GM21529 (cell line): Measurements from ENCODE around the gene ACOX3.
"Not testable (repeated sequence)": the region's sequence is repeated elsewhere in the genome, so short reads cannot be mapped to it uniquely, and the experiment has no call there.

Source experiments
- ATAC-seq: cut with Tn5 transposase; IDR thresholded peaks from one replicate; pipeline ENCODE4 v1.9.1; 2021; ENCODE audit not compliant: unreplicated experiment

ACOX3 gene

GRCh38 chr4:8440492-8441311 lies at the start of gene ACOX3, which contains the start of gene TRMT44:
Gene ACOX3 (minus strand): TSS chr4:8440723. CDS start chr4:8416521, 24,202 bp downstream.
Gene TRMT44 (plus strand): TSS chr4:8440777. CDS start chr4:8440823, 46 bp downstream.
- peak; percentile 83 for ATAC-seq

GRCh38 chr4:8488791-8489369 lies 48.4 kb upstream of the ACOX3 start:
- ATAC-seq, result no peak

- not testable (repeated sequence) for ATAC-seq
Observed at GRCh38 chr4:8486643-8487042, 46.1 kb upstream of the ACOX3 start.

GRCh38 chr4:8480221-8480620 lies 39.7 kb upstream of the ACOX3 start:
- no peak for ATAC-seq

GRCh38 chr4:8478801-8479744 lies 38.5 kb upstream of the ACOX3 start:
- no peak for ATAC-seq

- ATAC-seq, result no peak
Observed at GRCh38 chr4:8478371-8478770, 37.8 kb upstream of the ACOX3 start.

GRCh38 chr4:8477676-8478075 lies 37.2 kb upstream of the ACOX3 start:
- no peak for ATAC-seq

- no peak for ATAC-seq
Observed at GRCh38 chr4:8477095-8477635, 36.6 kb upstream of the ACOX3 start.

GRCh38 chr4:8475751-8476575 lies 35.4 kb upstream of the ACOX3 start:
- ATAC-seq, result no peak

GRCh38 chr4:8474856-8475255 lies 34.3 kb upstream of the ACOX3 start:
- no peak for ATAC-seq

- ATAC-seq, result no peak
Observed at GRCh38 chr4:8473920-8474590, 33.5 kb upstream of the ACOX3 start.

GRCh38 chr4:8473198-8473919 lies 32.8 kb upstream of the ACOX3 start:
- no peak for ATAC-seq

- ATAC-seq, result no peak
Observed at GRCh38 chr4:8472689-8473197, 32.2 kb upstream of the ACOX3 start.

GRCh38 chr4:8472158-8472688 lies 31.7 kb upstream of the ACOX3 start:
- no peak for ATAC-seq

- no peak for ATAC-seq
Observed at GRCh38 chr4:8471211-8471875, 30.8 kb upstream of the ACOX3 start.

- ATAC-seq, result no peak
Observed at GRCh38 chr4:8470451-8471024, 30.0 kb upstream of the ACOX3 start.

- ATAC-seq, result no peak
Observed at GRCh38 chr4:8469550-8469949, 29.0 kb upstream of the ACOX3 start.
